GM19023 (cell line): ENCODE data around the gene TSC2.
"Not testable (repeated sequence)": the region's sequence is repeated elsewhere in the genome, so short reads cannot be mapped to it uniquely, and the experiment has no call there.

Source experiments
- ATAC-seq: cut with Tn5 transposase; IDR thresholded peaks from one replicate; pipeline ENCODE4 v1.9.1; 2021; ENCODE audit warnings: mild to moderate bottlenecking, moderate library complexity; ENCODE audit not compliant: unreplicated experiment

The TSC2 gene

DNA sequence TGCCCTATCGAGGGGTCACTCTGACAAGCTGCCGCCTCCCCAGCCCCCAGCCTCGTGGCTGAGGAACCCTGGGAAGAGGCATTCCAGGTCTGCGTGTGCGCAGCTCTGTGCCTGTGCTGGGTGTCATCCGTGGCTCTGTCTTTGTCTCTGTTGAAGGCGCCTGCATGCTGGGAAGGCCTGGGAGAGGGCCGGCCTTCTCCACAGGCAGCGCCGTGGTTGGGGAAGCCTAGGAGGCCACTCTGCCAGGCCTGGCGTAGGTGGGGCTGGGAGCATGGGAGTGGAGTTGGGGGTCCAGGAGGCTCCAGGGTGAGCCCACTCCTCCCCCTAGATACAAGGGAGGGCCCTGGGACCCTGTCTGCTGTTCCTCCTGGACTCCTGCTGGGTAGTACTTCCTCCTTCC, 17.7 kb upstream of the TSC2 start:
- ATAC-seq, result no peak

DNA sequence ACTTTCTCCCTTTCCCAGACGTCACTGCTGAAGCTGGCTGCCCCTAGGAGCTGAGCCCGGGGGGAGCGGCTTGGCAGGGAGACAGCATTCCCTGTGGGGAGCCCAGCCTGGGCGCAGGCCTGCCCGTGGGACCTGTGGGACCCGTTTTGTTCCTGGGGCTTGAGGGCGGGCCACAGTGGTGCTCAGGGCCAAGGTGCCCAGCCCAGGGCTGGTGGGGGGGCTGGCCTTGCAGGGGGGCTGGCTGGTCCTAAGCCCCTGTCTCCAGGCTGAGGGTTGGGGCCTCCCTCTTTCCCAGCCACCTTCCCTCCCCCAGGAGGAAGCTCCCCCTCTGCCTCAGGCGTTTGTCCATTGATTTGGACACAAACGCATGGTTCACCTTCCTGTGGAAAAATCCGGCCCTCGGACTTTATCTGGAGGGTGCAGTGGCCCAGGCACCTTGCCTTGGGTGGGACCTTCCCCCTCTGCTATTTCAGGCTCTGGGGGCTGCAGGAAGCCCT, 16.7 kb upstream of the TSC2 start:
- no peak for ATAC-seq

DNA sequence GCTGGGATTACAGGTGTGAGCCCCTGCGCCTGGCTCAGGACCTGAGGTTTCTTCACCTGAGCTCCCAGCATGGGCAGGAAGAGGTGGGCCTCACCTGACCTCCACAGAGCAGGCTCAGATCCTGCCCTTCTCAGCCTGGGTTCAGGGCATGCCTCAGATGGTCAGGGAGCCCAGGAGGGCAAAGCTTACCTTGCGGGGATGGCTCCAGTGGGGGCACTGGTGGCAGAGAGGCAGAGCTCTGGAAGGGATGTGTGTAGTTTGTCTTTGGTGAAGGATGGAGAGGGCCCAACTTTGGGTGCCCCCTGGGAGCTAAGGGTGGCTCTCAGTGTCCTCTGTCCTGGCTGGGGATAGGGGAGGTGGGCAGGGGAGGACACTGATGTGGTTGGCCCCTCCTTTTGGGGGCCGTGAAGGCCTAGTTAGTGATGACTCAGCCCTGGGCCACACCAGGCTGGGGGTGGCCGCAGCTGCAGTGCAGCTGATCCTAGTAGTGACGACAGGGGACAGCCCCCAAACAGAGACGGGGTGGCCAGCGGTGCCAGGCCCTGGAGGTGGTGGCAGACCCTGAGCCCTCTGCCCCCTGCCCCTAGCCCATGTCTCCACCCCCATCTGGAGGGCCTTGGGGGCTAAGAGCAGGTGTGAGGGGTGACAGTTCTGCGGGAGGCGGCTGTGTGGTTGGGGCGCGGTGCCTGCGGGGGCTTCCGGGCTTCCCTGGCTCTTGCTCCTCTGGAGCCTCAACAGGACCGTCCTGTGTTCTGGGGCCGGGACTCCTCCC, 15.3 kb upstream of the TSC2 start:
- no peak for ATAC-seq

- no peak for ATAC-seq
Observed at GRCh38 chr16:2033057-2033908, 14.5 kb upstream of the TSC2 start.

GRCh38 chr16:2033909-2034695, 13.7 kb upstream of the TSC2 start:
- ATAC-seq, result not testable (repeated sequence)

GRCh38 chr16:2034696-2035430, 12.9 kb upstream of the TSC2 start:
- ATAC-seq, result no peak

GRCh38 chr16:2035431-2036199, 12.2 kb upstream of the TSC2 start:
- ATAC-seq, result no peak

DNA sequence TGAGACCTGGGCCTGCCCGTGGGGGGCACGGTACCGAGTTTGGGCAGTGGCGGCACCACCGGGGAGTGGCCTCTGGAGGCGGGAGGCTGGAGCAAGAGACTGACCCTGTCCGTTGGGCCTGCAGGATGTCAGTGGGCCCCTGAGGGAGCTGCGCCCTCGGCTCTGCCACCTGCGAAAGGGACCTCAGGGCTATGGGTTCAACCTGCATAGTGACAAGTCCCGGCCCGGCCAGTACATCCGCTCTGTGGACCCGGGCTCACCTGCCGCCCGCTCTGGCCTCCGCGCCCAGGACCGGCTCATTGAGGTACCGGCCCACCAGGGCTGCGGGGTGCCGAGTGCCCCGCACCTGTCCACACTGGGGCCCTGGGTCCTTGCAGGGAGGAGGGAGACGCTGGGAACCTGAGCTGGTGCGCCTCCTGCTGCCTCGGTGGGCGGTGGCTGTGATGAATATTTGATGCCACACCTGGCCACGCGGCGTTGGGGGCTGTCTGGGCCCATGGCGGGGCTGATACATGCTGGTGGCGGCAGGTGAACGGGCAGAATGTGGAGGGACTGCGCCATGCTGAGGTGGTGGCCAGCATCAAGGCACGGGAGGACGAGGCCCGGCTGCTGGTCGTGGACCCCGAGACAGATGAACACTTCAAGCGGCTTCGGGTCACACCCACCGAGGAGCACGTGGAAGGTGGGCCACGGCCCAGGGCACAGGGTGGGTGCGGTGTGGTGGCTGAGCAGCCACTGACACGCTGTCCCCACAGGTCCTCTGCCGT, 11.4 kb upstream of the TSC2 start:
- ATAC-seq, result no peak

- no peak for ATAC-seq
Observed at GRCh38 chr16:2037115-2037514, 10.7 kb upstream of the TSC2 start.

DNA sequence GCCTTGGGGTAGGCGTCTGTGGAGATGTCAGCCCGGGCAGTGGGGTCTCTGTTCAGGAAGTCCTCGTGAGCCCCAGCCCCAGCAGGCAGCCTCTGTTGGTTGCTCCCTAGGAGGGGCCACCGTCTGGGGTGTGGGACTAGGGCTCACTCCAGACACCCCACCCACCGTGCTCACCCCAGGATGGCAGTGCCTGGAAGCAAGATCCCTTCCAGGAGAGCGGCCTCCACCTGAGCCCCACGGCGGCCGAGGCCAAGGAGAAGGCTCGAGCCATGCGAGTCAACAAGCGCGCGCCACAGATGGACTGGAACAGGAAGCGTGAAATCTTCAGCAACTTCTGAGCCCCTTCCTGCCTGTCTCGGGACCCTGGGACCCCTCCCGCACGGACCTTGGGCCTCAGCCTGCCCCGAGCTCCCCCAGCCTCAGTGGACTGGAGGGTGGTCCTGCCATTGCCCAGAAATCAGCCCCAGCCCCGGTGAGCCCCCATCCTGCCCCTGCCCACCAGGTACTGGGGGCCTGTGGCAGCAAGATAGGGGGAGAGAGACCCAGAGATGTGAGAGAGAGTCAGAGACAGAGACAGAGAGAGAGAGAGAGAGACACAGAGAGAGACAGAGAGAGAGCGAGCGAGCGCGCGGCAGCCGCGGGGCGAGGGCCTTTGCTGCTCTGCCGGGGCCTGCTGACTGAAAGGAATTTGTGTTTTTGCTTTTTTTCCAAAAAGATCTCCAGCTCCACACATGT, 10.0 kb upstream of the TSC2 start:
- no peak for ATAC-seq

DNA sequence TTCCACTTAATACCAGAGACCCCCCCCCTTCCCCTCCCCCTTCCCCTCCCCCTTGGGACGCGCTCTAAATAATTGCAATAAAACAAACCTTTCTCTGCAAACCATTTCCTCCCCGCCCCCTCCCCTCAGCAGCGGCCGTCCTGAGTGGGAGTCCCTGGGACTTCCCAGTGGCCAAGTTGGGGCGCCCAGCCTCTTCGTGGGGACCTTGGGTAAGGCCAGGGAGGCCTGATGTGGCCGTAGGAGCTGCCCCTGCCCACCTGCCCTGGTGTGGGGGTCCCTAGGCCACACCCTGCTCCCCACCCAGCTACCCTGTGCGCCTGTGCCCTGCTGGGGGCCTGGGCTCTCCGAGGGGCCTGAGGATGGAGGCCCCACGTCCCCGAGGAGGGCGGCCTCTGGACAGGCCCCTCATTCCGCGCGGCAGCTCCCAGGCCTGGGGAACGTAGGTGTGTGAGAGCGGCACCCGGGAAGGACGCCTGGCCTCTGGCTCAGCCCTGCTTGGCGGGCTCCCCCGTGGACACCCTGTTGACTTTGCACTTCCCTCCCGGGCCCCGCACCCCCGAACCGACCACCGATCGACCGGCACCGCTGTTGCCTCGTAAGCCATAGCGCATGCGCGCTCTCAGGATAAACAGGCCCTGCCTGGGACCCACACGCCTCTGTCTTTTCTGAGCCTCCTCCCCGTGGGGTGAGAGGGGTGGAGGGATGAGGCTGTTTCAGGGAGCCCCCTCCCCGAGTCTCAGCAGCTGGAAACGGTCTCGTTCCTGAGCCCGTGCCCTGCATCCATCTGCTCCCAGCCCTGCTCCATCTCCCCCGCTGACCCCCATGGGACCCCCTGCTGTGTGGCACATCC, 9.2 kb upstream of the TSC2 start:
- no peak for ATAC-seq

DNA sequence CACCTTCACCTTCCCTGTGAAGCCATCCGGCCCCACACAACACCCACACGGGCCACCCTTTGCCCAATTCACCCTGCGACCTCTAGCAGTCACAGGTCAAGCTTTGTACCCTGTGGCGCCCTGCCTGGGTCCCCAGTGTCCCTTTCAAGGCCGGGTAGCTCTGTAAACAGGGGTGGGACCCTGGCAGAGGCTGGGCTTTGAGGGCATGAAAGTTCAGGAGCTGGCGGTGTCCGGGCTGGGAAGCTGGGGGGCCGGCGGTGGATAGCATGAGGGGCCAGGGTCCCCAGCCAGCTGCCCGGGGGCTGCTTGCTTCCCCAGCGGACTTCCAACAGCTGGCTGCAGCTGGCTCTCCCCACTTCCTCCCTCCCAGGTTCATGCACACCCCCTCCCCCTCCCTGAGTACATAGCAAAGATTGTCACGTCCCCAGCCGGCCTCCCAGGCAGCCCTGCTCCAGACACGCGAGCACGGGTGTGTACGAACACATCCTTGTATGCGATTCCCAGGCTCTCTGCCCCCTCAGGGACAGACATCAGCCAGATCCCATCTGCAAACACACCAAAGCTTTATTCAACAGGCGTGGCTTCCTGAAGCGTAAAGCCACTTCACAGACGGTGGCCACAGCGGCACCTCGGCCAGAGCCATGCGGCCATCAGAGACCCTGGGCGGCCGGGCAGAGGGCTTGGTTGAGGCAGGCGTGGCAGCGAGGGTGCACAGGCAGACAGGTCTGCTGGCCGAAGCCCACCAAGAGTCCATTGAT, 8.3 kb upstream of the TSC2 start:
- ATAC-seq, result no peak

GRCh38 chr16:2040041-2040786, 7.6 kb upstream of the TSC2 start:
- no peak for ATAC-seq

- ATAC-seq, result no peak
Observed at GRCh38 chr16:2040787-2041522, 6.8 kb upstream of the TSC2 start.
